T-helper 17 cell (primary cell): ENCODE data around the gene SLCO2A1. TPM values are rescaled to one million over a fixed set of nuclear protein-coding genes. Genes with fewer than 3 reads are reported as not detected.

Experiments used
- ATAC-seq: fragments of 150-1000 bp; cut with Tn5 transposase; 2 replicates; pipeline ENCODE4 v1.10.0; 2021; ENCODE audit warnings: mild to moderate bottlenecking, moderate library complexity
- DNase-seq, 3 donors: peaks; one replicate each; pipeline versions ENCODE4 v3.0.0 to v3.0.0-alpha.2; 2020 to 2021
- H3K9me3 ChIP-seq: one replicate; pipeline ENCODE4 v1.7.0; 2013; ENCODE audit warnings: low read length, mild to moderate bottlenecking; ENCODE audit not compliant: control insufficient read depth, poor library complexity, severe bottlenecking
- H3K27ac Mint-ChIP-seq: one replicate; pipeline ENCODE4 v1.8.0; 2022; ENCODE audit warnings: mild to moderate bottlenecking, moderate library complexity, mixed read lengths
- H3K27me3 Mint-ChIP-seq: one replicate; pipeline ENCODE4 v1.8.0; 2022; ENCODE audit warnings: mixed read lengths
- H3K36me3 Mint-ChIP-seq: one replicate; pipeline ENCODE4 v1.8.0; 2022; ENCODE audit warnings: low read depth, mixed read lengths
- H3K4me1 Mint-ChIP-seq: one replicate; pipeline ENCODE4 v1.8.0; 2022; ENCODE audit warnings: mild to moderate bottlenecking, mixed read lengths
- H3K4me3 Mint-ChIP-seq: one replicate; pipeline ENCODE4 v1.8.0; 2022; ENCODE audit warnings: mild to moderate bottlenecking, moderate library complexity, mixed read lengths
- total RNA-seq, 4 donors: library from RNA in 2 of 4; stranded (reverse) in 2 of 4; gene quantifications; one replicate each; pipeline ENCODE4 v1.2.3 and lab custom pipeline; 2022 to 2026

Gene SLCO2A1
- total RNA-seq, 2 donors from 2014 or later = 0.16 TPM; not detected in 1

GRCh38 chr3:133880886-133881455 lies 148.8 kb downstream of the SLCO2A1 start:
- Mint-ChIP-seq H3K4me3 (no peak overlapping the region), H3K4me1 (peaks cover 10% of the 10 kb centered on the region), H3K36me3 (no peaks in the 10 kb centered on the region), H3K27ac (no peak overlapping the region), H3K27me3 (peaks cover 26% of the 10 kb centered on the region)
- no peaks in the 10 kb centered on the region for H3K9me3 ChIP-seq
- ATAC-seq (no peak), DNase-seq (no peak)

GRCh38 chr3:133880287-133880686 lies 149.4 kb downstream of the SLCO2A1 start:
- ATAC-seq (no peak), DNase-seq (no peak)
- H3K27ac Mint-ChIP-seq = no peak overlapping the region
- no peaks in the 10 kb centered on the region for H3K9me3 ChIP-seq
- H3K27me3 Mint-ChIP-seq = peaks cover 21% of the 10 kb centered on the region
- no peak overlapping the region for H3K4me3 Mint-ChIP-seq
- H3K36me3 Mint-ChIP-seq = no peaks in the 10 kb centered on the region
- H3K4me1 Mint-ChIP-seq = peaks cover 8% of the 10 kb centered on the region

- ATAC-seq = no peak
- H3K4me1 Mint-ChIP-seq = peaks cover 7% of the 10 kb centered on the region
- H3K4me3 Mint-ChIP-seq = no peak overlapping the region
- H3K27ac Mint-ChIP-seq = no peak overlapping the region
- H3K36me3 Mint-ChIP-seq = no peaks in the 10 kb centered on the region
- H3K27me3 Mint-ChIP-seq = peaks cover 3% of the 10 kb centered on the region
- DNase-seq = no peak
- H3K9me3 ChIP-seq = no peaks in the 10 kb centered on the region
These were observed 151.2 kb downstream of the SLCO2A1 start for GRCh38 chr3:133878518-133878917.

Other genes starting within 250 kb of the SLCO2A1 start
- 10 to 100 TPM; 34.5 to 37.3 TPM for gene SRPRB, start 224.1 kb downstream of the SLCO2A1 start, total RNA-seq
- gene RAB6B, start 134.0 kb downstream of the SLCO2A1 start, total RNA-seq = 1 to 10 TPM; 1.8 to 4.3 TPM
- gene RYK, start 220.9 kb upstream of the SLCO2A1 start, total RNA-seq = 10 to 100 TPM; 42.9 to 44.9 TPM